GM21737 (cell line): ENCODE data around the gene SEMA4D.

ENCODE experiments used
- ATAC-seq: cut with Tn5 transposase; IDR thresholded peaks from one replicate; pipeline ENCODE4 v1.9.1; 2021; ENCODE audit warnings: mild to moderate bottlenecking, moderate library complexity; ENCODE audit not compliant: unreplicated experiment

SEMA4D gene

GRCh38 chr9:89497978-89498851 is at the start of gene SEMA4D:
Gene SEMA4D, minus strand, starts transcription at chr9:89498113. Its CDS starts 92,657 bp downstream, at chr9:89405456.
- peak; percentile 43 for ATAC-seq

DNA sequence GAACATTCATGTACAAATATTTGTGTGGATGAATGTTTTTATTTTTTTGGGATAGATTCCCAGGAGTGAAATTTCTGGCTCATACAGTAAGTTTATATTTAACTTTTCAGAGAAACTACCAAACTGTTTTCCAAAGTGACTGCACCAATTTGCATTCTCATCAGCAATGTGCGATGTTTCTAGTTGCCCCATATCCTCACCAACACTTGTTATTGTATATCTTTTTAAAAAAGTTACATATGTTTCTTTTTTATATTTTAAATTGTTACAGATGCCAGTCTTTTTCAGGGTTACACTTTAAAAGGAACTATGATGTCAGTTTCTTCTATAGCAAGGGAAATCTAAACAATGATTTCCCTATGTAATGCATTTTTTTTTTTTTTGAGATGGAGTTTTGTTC is 49.1 kb upstream of the SEMA4D start:
- ATAC-seq = no peak

GRCh38 chr9:89544279-89544661 is 46.4 kb upstream of the SEMA4D start:
- no peak for ATAC-seq

DNA sequence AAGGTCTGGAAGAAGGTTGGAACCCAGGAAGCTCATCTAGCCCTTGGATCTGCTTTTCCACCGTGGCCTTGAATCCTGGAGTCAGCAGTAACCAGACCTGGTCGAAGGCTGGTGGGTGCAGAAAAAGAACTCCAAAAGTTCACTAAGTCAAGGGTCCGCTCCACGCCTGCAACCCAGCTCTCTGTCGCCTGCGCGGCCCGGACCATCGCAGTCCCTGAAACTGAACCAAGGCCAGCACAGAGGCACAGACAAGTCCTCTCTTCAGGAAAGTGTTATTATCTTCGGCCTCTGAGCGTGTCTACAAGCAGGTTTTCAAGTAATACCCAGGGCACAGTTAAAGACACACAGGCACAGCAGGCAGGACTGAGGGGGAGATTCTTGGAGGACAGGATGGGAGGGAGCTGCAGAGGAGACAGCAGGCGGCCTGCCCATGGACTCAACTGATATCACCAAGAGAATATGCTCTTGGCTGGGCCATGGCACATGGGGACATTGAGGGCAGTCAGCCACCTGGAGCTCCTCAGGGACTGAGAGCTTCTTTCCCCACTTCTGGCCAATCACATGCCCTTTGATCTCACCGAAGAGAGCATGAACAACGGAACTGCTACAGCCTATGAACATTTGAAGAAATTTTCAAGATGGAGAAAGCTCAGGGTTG is 45.8 kb upstream of the SEMA4D start:
- no peak for ATAC-seq

DNA sequence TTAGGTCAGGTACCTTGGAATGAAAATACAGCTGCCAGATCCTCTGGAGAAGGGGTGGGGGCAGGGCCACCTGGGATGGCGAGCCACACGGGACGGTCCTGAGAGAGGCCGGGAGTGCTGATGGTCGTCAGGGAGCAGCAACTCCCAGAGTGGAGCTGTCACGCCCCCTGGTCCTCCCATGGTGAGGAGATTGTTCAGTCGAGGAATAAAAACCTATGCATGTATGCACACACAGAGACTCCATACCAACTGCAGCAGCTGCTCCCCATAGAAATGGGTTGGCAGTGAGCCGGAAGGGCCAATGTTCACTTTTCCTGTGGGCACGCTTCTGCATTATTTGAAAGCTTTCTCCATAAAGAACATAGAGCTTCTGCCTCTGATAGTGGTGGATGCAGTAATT is 45.2 kb upstream of the SEMA4D start:
- no peak for ATAC-seq

- peak; percentile 51 for ATAC-seq
Measured at GRCh38 chr9:89542401-89543021, 44.6 kb upstream of the SEMA4D start.

- no peak for ATAC-seq
Measured at GRCh38 chr9:89541798-89542197, 43.9 kb upstream of the SEMA4D start.

GRCh38 chr9:89539374-89539773 is 41.5 kb upstream of the SEMA4D start:
- no peak for ATAC-seq

- ATAC-seq = no peak
Measured at GRCh38 chr9:89538871-89539270, 41.0 kb upstream of the SEMA4D start.

DNA sequence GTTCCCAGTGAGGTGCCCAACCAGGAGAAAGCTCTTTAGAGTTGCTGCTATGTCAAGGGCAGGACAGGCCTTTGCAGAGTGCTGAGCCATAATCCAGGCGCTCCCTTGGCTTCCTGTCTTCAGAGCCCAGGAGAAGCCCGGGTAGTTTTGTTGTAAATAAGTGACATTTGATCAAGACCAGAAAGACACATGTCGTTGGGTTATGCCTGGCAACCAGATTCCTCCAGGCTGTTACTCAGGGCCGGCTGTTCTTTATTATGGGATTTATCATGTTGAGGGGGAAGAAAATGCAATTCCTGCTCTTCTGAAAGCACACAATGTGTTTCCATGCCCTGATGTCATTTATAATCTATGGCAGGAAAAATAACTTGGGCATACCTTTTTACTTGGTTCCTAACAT is 39.3 kb upstream of the SEMA4D start:
- no peak for ATAC-seq

- peak; percentile 25 for ATAC-seq
Measured at GRCh38 chr9:89536600-89536999, 38.7 kb upstream of the SEMA4D start.

DNA sequence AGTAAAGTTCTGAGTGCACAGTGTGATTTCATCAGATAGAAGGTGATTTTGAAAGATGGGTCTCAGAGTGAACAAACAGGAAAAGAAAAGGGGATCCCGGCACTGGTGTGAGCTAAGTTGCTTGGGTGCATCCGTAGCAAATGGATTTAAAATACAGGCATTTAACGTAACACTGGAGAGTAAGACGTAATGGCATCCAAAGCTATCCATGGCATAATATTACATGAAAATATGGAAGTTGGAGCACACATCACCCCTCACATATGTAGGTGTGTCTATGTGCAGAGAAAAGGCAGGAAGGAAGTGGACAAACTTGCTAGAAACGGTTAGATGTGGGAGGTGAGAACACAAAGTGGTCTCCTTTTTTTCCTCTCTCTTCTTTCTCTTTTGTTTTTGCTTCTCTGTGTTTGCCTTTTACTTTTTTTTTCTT is 38.2 kb upstream of the SEMA4D start:
- peak; percentile 61 for ATAC-seq

DNA sequence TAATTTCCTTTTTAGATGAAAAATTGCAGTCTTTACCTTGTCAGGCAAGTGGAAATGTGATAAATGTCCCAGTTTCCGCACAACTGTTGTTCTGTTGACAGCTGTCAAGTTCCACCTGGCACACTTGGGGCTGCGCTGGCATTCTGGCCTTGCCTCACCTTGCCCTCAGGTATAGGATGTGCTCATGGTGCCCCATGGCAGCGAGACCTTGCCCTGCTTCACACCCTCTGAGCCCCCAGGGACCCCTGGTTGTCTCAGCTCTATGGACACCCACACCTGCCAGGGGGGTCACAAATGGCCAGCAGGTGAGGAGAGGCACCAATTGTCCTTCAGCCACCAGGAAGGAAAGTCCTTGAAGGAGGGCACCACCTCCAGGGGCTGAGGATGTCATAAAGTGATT is 37.5 kb upstream of the SEMA4D start:
- no peak for ATAC-seq

DNA sequence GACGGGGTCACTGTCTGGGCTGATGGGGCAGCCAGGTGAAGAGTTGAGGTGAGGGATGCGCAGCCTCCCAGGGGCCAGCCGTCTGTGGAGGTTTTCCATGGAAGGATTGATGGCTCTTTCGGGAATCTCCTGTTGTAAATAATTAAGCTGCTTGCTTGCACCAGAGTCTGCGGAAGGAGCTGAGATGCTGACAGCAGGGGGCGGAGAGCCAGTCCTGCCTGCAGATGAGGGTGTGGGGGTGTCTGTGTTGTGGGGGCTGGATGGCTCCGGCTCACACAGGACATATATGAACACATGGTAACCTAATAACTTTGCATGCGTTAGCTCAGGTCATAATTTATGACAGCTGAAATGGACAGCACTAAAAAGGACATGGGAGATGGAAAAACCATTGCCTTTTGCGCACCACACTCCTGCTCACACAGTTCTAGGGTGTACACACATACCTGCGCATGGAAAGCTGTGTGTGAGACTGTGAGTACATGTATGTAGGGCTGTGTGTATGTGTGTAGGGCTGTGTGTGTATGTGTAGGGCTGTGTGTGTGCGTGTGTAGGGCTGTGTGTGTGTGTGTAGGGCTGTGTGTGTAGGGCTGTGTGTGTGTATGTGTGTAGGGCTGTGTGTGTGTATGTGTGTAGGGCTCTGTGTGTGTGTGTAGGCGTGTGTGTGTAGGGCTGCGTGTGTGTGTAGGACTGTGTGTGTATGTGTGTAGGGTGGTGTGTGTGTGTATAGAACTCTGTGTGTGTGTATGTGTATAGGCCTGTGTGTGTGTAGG is 36.8 kb upstream of the SEMA4D start:
- ATAC-seq = no peak

- ATAC-seq = no peak
Measured at GRCh38 chr9:89533411-89534095, 35.6 kb upstream of the SEMA4D start.

GRCh38 chr9:89532944-89533343 is 35.0 kb upstream of the SEMA4D start:
- ATAC-seq = no peak

- no peak for ATAC-seq
Measured at GRCh38 chr9:89532478-89532877, 34.6 kb upstream of the SEMA4D start.

DNA sequence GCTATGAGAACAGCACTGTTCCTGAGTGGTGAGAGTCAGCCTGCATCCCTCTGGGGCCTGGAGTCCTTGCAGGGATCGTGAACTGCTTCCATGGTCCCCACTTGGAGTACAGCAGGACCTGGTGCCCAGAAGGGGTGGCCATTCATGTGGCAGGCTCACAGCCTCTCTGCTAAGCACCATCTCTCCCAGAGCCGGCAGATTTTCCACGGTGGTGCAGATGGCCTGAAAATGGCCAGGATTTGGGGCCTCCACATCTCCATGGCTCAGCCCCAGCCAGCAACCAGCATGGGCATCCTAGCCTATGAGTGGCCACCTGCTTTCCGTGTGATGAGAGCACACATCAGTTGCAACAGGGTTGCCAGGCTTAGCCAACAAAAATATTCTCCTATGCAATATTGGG is 33.9 kb upstream of the SEMA4D start:
- ATAC-seq = no peak

DNA sequence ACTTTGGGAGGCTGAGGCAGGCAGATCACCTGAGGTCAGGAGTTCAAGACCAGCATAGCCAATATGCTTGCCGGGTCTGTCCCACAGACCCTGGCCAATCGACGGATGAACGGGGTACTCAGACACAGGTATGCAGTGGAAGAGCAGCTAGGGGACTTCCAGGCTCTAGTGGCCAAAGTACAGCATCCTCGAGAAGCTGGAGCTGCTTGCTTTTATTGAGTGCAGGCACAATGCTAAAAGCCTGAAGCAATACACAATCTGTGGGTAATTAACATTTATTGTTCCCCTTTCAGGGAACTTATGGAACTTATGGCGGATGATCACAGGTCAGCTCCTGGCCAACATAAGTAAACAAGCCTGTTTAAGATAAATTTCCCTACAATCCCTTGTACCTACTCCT is 32.8 kb upstream of the SEMA4D start:
- no peak for ATAC-seq

GRCh38 chr9:89529243-89530035 is 31.5 kb upstream of the SEMA4D start:
- ATAC-seq = no peak
